HG03565 (cell line): ENCODE data around the gene EEPD1.
"Not testable (repeated sequence)": the region's sequence is repeated elsewhere in the genome, so short reads cannot be mapped to it uniquely, and the experiment has no call there.

ENCODE experiments used
- ATAC-seq: cut with Tn5 transposase; IDR thresholded peaks from one replicate; pipeline ENCODE4 v1.9.1; 2021; ENCODE audit warnings: mild to moderate bottlenecking, moderate library complexity; ENCODE audit not compliant: unreplicated experiment

The EEPD1 gene

DNA sequence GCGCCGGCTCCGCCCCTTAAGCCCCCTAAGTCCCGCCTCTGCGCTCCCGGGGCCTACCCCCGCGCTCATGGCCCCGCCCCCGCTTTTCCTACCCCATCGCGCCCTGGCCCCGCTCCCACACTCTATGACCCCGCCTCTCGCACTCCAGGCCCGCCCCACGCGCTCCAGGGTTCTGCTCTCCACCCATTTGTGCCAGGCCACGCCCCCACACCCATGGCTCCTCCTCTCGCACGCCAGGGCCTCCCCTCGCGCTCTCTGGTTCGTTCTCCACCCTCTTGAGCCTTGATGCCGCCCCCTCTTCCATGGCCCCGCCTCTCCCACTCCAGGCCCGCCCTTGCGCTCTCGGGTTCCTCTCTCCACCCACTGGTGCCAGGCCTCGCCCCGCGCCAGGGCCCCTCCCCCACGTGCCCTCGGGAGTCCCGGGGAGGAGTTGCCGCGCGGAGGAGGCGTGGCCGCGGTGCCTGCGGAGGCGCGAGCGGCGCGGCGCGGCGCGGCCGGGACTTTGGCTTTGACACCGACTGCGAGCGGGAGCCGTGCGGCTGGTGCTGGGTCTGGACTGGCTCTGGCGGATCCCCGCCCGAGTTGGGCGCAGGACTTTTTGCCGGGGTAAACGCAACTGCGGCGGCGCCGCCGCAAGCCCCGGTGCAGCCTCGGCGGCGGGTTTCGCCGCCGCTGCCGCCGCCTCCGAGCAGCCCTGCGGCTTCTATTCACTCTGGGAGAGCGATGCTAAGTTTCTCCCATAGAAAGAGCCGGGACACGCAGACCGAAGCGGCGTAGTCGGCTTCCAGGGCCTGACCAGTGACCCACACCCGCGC is at the start of gene EEPD1:
Gene EEPD1 (plus strand): TSS at position 499 of the 815 bp plus-strand sequence. CDS start 1,071 bp downstream, outside the sequence.
- peak; percentile 86 for ATAC-seq

DNA sequence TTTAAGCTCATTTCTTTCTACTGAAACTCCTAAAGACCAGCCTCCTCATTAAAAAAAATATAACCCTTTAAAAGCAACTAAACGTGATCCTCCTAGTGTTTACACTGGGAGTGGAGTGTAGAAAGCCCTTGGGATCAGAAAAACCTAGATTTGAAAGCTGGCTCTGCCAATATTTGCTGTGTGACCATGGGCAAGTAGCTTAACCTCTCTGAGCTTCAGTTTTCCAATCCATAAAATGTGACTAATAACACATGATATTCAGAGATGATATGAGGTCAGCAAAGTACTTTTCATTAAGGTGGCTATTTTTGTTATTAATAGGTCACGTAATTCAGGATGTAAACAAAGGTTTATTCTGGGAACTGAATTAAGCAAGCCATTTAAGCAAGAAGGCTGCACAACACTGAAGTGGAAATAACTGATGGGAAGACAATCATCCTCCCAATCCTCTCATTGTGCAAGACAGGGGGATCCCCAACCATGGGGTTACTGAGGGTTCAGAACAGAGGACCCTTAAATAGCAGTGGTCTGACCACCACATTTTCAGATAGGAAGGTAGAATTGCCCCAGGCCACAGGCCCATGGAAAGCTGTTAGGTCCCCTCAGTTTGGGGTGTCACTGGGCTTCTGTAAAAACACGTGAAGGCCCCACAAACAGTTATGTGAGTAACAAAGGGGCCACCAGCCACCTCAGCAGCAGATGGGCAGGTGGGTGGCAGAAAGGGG is 49.1 kb upstream of the EEPD1 start:
- ATAC-seq = peak; percentile 46

DNA sequence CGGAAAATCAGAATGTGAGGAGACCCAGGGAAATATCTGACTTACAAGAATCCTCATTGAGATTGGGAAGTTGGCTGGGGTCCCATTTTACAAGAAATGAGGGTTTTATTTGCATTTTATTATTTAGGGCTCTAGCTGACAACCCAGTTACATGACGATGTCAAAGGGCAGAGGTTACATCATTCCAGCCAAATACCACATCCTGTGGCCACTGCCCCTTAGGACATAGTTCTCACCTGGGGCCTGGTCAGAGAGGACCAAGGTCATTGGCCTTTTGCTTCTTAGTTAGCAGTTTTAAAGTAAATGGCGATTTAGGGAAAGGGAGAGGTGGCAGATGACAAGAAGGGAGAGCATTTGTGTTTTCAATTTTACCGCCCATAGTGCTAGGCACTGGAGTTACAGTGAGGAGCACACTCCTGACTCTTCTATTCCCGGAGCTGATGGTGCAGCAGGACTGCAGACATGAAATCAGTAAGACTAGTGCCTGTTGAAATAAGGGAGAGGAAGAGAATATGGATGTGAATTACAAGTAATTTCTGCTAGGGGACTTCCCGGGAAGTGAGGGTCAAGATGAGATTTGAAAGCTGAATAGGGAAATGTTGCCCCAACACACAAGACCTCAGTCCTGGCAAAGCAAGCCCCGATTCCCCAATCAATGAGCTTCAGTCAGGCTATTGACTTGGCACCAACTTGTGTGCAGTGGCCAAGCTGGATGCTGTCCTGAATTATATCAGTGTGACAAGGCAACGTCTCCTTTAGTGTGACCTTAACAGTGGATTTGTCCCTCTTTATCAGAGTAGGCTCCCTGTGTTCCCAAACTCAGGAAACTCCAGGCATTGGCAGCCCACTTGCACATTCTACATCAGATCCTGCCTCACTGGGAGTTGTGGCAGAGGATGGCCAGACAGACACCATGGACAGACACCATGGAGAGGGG is 45.8 kb upstream of the EEPD1 start:
- not testable (repeated sequence) for ATAC-seq

DNA sequence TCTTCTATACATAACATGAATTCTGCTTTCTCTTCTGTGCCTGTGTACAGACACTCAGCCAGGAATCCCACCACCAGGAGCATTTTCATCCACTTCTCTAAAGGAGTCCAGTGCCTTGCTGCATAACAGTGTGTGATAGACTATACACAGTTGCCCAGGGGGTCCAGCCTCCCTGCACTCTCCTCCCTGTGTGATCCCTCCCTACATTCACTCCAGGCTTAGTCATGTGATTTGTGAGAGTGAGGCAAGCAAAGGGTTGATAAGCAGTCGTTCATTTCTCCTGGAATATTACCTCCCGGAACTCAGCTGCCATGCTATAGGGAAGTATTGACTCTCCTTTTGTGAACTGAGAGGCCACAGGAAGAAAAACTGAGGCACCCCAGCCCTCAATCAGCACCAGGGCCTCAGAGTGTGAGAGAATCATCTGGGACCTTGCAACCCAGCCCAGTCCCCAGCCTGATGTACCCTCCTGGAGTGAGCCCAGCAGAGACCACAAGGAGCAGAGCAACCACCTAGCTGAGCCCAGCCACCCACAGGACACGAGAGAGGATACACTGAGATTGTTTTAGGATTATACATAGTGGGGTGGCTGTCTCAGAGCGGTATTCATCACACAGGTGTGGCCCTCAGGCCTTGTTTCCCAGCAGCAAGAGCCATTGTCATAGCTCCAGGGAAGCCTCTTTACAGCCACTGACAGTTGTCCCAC is 45.0 kb upstream of the EEPD1 start:
- ATAC-seq = no peak

DNA sequence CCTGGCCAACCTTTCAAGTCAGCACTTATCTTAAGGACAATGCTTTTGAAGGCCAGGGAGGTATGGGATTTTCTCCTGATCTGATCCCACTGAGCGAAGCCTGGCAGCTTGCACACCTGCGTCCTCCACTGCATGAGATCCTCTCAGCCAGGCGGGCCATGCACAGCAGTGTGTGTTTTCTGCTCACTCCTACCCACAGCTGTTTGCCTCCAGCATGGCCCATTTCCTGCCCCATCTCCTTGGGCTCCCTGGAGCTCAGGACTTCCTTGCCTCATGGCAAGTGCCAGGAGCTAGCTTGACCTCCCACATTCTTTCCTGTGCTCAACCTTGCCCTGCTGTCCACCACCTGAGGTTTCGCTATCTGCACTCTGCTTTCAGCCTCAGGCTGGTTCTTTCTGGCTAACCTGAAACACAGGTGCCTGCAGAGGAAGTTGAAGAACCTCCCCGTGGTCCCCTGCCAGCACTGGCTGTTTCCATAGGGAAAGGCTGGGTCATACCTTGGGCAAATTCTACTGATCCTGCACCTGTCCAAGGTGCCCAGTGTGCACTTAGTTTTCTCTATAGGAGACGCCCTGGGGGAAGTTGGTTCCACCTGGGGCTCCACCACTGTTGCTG is 43.9 kb upstream of the EEPD1 start:
- no peak for ATAC-seq

DNA sequence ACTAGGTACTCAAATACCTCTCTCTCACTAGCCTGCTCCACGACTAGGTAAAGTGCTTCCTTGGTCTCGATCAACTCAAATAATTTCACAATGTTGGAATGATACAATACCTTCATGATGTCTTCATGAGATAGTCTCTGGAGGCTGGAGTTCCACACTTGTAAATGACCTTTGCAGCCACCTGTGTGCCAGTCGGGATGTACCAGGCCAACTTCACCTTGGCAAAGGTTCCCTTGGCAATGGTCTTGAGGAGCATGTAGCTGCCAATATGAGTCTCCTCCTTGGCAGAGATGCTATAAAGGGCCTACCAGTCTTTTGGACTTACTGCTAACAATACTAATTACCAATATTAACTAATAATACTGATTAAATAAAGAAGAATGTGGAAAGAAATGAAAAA is 42.5 kb upstream of the EEPD1 start:
- no peak for ATAC-seq

DNA sequence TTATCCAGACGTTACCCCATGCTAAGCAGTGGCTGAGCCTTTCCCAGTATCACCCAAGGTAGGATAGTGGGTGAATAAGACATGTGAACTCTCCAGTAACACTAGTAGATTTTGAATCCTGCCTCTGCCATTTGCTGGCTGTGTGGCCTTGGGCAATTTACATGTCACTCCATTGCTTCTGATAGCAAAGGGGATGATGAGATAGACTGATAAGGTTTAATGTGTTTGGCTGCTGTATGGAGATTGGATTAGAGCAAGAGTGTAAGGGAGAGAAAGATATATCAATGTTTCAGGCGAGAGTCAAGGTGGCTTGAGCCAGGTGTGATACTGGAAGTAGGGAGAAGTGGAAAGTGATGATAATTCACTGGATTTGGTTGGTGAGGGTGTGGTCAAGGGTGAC is 40.1 kb upstream of the EEPD1 start:
- ATAC-seq = no peak

DNA sequence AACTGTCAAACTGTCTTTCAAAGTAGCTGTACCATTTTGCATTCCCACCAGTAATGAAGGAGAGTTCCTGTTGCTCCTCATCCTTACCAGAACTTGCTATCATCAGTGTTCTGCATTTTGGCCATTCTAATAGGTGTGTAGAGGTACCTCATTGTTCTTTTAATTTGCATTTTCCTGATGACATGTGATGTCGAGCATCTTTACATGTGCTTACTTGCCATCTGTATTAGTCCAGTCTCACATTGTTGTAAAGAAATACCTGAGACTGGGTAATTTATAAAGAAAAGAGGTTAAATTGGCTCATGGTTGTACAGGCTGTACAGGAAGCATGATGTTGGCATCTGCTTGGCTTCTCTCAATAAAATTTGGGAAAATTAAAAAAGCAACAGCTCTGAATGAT is 38.7 kb upstream of the EEPD1 start:
- no peak for ATAC-seq

DNA sequence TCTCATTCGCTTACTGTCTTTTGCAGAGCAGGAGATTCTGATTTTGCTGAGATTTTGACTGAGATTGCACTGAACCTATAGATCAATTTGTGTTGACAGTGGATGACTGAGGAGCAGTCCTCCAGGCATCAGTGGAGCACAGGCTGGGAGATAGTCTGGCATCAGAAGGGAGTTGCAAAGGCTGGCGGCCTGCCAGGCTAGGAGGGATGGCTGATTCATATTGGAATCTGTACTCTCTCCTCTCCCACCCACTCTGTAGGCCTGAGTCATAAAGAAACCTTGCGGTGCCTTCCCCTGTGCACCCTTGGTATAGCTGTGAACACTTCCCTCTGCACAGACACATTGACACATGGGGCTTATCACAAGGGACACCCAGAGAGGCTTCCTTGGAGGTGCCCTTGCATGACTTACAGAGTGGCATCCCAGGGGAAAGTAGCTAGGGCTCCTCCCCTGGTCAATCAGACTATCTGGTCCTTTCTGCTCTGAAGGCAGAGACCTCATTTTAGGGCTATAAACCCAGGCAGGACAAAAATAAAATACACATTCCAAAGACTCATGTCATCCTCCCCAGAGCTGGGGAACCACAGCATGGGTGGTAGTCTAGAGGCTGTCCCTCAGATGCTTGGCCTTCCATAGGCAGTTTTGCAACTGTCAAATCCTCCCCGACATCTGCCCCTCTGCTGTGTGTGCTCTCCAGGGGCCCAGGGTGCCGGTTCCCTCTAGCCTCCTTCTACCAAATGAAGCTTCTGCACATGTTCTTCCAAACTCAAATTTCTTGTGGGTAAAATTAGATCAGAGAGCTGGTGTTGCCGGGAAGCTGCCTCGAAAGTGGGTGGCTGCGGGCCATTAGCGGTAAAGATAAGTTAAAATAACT is 37.4 kb upstream of the EEPD1 start:
- ATAC-seq = peak; percentile 100

DNA sequence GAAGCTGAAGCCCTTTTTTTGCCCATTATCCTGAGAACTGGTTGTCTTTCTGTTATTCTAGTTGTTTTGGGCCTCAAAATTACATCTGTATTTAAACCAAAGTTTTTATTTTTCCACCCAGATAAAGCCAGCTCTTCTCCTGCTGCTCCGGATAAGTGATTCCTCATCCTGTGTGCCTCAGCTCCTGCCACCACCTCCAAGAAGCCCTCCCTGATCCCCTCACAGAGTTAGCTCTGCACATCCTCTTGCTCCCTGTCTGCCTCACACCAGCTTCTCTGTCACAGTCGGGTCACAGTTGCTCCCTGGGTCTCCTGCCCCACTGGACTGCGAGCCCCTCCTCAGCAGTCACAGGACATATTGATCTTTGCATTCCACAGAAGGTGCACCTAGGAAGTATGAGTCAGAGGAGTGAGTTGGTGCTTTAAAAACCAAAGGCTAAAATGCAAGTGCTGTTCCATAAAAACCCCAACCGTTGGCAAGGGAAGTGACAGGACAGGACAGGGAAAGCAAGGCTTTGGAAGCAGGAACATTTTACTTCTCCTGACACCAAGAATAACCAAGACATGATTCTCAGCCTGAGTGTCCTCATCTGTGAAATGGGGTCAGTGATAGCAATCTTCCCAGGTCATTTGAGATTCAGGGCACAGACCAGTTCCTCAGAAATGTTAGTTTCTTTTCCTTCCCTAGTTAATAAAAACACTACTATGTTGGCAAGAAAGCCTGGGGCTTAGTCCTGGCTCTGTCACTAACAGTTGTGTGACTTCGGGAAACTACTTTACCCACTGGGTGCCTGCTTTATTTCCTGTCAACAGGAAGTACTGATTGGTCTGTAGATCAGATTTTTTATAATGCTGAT is 36.5 kb upstream of the EEPD1 start:
- no peak for ATAC-seq

DNA sequence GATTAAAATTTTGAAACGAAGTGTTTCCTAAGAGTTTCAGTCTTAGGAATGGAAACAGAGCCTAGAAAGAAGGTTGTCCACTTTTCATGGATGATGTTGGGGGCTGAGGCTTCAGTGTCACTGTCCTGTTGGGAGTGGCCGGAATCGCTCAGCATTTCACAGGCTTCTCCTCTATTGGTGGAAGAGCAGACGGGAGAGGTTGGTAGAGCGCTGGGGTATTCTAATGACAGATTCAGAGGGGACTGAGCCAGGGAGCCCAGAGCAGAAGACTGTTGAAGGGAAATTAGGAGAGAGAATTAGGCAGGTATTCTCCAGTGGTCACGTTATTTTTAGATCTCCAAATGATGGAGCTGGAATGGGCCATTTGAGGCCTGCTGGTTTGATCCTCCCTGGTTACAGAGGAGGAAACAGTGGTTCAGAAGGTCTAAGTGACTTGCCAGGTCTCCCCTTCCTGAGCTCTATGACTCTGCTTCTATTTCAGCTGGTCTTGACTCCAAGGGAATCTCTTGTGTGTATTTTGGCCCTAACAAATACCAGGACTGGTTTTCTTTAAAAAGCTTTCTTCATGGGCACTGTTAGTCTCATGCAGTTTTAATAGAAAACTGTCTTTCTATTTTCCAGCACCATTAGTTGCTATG is 35.7 kb upstream of the EEPD1 start:
- no peak for ATAC-seq

DNA sequence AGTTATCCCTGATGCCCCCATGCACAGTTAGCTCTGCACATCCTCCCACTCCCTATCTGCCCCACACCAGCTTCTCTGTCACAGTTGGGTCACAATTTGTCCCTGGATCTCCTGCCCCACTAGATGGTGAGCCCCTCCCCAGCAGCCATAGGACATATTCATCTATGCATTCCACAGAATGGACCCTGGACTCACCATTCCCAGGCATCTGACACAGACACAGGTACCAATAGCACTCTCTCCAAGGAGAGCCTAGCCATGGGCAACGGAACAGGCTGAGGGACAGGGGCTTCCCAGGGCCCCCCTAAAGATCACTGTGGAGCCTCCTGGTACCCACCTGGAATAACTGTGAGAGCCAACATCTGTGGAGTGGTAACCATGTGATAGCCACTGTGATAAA is 34.7 kb upstream of the EEPD1 start:
- no peak for ATAC-seq

DNA sequence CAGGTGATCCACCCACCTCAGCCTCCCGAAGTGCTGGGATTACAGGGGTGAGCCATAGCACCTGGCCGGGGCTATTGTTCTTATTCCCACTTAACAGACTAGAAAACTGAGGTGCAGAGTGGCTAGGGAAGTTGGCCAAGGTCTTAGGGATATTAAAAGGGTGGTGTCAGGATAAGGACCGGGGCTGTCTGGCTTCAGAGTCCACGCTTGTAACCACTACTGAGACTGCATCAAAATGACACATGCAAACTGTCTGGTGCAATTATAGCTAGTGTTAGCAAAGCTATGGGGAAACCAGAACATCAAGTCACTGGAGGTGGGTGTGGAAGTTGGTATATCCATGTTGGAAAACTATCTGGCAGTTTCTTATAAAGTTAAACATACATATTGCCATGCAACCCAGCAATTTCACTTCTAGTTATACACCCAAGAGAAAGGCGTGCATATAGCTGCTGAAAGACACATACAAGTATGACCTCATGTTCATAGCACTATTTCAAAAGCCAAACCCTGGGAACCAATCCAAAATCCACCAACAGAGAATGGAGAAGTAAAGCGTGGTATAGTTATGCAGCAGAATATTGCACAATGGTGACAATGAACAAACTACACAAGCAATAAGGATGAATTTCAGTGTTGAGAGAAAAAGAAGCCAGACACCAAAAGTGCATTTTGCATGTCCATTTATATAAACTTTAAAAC is 33.9 kb upstream of the EEPD1 start:
- no peak for ATAC-seq

DNA sequence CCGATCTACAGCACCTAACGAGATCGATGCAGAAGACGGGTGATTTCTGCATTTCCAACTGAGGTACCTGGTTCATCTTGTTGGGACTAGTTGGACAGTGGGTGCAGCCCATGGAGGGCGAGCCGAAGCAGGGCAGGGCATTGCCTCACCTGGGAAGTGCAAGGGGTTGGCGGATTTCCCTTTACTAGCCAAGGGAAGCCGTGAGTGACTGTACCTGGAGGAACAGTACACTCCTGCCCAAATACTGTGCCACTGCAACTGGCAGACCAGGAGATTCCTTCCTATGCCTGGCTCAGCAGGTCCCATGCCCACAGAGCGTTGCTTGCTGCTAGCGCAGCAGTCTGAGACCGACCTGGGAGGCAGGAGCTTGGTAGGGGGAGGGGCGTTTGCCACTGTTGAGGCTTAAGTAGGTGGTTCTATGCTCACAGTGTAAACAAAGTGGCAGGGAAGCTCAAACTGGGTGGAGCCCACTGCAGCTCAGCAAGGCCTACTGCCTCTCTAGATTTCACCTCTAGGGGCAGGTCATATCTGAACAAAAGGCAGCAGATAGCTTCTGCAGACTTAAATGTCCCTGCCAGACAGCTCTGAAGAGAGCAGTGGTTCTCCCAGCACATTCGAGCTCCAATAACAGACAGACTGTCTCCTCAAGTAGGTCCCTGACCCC is 32.9 kb upstream of the EEPD1 start:
- ATAC-seq = not testable (repeated sequence)

DNA sequence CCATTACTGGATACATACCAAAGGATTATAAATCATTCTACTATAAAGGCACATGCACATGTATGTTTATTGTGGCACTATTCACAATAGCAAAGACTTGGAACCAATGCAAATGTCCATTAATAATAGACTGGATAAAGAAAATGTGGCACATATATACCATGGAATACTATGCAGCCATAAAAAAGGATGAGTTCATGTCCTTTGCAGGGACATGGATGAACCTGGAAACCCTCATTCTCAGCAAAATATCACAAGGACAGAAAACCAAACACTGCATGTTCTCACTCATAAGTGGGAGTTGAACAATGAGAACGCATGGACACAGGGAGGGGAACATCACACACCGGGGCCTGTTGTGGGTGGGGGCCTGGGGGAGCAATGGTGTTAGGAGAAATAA is 27.4 kb upstream of the EEPD1 start:
- ATAC-seq = not testable (repeated sequence)

DNA sequence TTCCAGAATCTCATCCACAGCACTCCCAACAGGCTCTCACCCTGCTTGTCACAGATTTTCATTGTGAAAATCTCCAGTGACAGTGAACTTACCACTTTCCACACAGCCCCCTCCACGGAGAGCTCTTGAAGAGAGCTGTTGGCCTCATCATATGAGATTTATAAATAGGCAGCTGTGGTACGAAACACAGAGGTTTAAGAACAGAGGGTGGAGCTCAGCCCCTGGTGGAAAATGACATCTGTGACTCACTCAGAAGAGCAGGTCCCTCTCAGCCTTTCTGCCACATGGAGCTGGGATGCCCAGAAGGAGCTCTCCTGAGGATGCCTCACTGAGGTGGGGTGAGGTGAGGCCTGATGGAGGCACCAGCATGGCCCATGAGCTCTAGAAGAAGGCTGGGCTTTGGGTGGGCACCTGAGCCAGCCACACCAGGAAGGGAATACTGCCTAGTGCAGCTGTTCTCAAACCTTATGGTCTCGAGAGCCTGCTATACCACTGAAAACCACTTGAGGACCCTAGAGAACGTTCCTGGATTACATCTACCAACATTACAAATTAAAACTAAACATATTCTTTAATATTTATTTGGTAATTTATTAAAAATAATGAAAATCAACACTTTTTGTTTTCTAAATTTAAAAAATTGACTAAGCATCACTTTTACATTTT is 25.8 kb upstream of the EEPD1 start:
- ATAC-seq = no peak
